Keratinocyte (primary cell): ENCODE data around the gene YDJC. TPM values are rescaled to one million over a fixed set of nuclear protein-coding genes. Genes with fewer than 3 reads are reported as not detected.

Experiments used
- DNase-seq: peaks from one replicate; pipeline ENCODE4 v3.0.0-alpha.2; 2011; ENCODE audit warnings: low read depth, missing footprints, low spot score
- FAIRE-seq: peaks from 2 replicates; lab custom pipeline; 2011; peaks lifted over from hg19 to GRCh38; lab: Jason Lieb, UNC
- H2AFZ ChIP-seq: 2 replicates; pipeline ENCODE4 v1.6.0; 2012; ENCODE audit warnings: low read length, control low read depth, inconsistent platforms; ENCODE audit not compliant: control insufficient read depth
- H3K27ac ChIP-seq: 2 replicates; pipeline ENCODE4 v1.5.1; 2011; ENCODE audit warnings: low read length; ENCODE audit not compliant: control insufficient read depth, insufficient read depth
- H3K27me3 ChIP-seq: 3 replicates; pipeline ENCODE4 v1.6.0; 2011; ENCODE audit warnings: low read length; ENCODE audit not compliant: control insufficient read depth, insufficient read depth; ENCODE audit errors: extremely low read depth
- H3K36me3 ChIP-seq, 2 experiments: 2 replicates in 1 of 2; 3 replicates in 1 of 2; pipeline ENCODE4 v1.5.1; 2011; ENCODE audit warnings: low read length in 2 of 2, mild to moderate bottlenecking in 1 of 2; ENCODE audit not compliant: control insufficient read depth in 2 of 2, insufficient read depth in 2 of 2; ENCODE audit errors: extremely low read depth in 1 of 2
- H3K4me1 ChIP-seq: 3 replicates; pipeline ENCODE4 v1.5.1; 2011; ENCODE audit warnings: low read length; ENCODE audit not compliant: control insufficient read depth, insufficient read depth; ENCODE audit errors: extremely low read depth
- H3K4me2 ChIP-seq: 3 replicates; pipeline ENCODE4 v1.6.0; 2011; ENCODE audit warnings: low read depth, low read length; ENCODE audit not compliant: control insufficient read depth, insufficient read depth; ENCODE audit errors: extremely low read depth
- H3K4me3 ChIP-seq, 3 experiments: fragments of 200-600 bp in 1 of 3; sonication (generic) in 1 of 3; 2 replicates in 2 of 3; 3 replicates in 1 of 3; pipeline ENCODE4 v1.5.1; 2011 to 2016; ENCODE audit warnings: low read length in 3 of 3, mild to moderate bottlenecking in 3 of 3, control low read depth in 2 of 3, inconsistent platforms in 1 of 3, low read depth in 1 of 3, mixed read lengths in 1 of 3, mixed run types in 1 of 3, moderate library complexity in 1 of 3; ENCODE audit not compliant: control insufficient read depth in 2 of 3, insufficient read depth in 2 of 3; ENCODE audit errors: extremely low read depth in 1 of 3
- H3K79me2 ChIP-seq: 2 replicates; pipeline ENCODE4 v1.6.0; 2012; ENCODE audit warnings: low read length; ENCODE audit not compliant: control insufficient read depth, insufficient read depth
- H3K9ac ChIP-seq: 3 replicates; pipeline ENCODE4 v1.6.0; 2011; ENCODE audit warnings: low read length; ENCODE audit not compliant: control insufficient read depth, insufficient read depth; ENCODE audit errors: extremely low read depth
- H3K9me1 ChIP-seq: 3 replicates; pipeline ENCODE4 v1.6.0; 2011; ENCODE audit warnings: low read length; ENCODE audit not compliant: control insufficient read depth, insufficient read depth; ENCODE audit errors: extremely low read depth
- H3K9me3 ChIP-seq: 2 replicates; pipeline ENCODE4 v1.5.1; 2012; ENCODE audit warnings: low read depth, low read length; ENCODE audit not compliant: control insufficient read depth
- H4K20me1 ChIP-seq: 3 replicates; pipeline ENCODE4 v1.6.0; 2011; ENCODE audit warnings: low read length; ENCODE audit not compliant: control insufficient read depth, insufficient read depth; ENCODE audit errors: extremely low read depth
- CTCF ChIP-seq, 3 experiments: IDR thresholded peaks in 1 of 3; conservative IDR thresholded peaks in 1 of 3; optimal IDR thresholded peaks in 1 of 3; 2 replicates in 2 of 3; 3 replicates in 1 of 3; pipeline versions ENCODE3 to v1.5.1; 2011; ENCODE audit warnings: low read length in 3 of 3, mild to moderate bottlenecking in 3 of 3, moderate library complexity in 2 of 3, control low read depth in 1 of 3, inconsistent platforms in 1 of 3; ENCODE audit not compliant: insufficient read depth in 2 of 3; ENCODE audit errors: extremely low read depth in 1 of 3
- EZH2 ChIP-seq: IDR thresholded peaks from one replicate; pipeline ENCODE4 v1.6.1; 2012; ENCODE audit warnings: inconsistent platforms, mild to moderate bottlenecking, low read length, moderate library complexity
- dilution Hi-C: fragments of 300-500 bp; cut with MboI; formaldehyde crosslinking; loops from one replicate; pipeline ENCODE4 v1.7.0; 2020; ENCODE audit warnings: low sequenced_read_pairs; ENCODE audit not compliant: extremely low pct_ligation_motif_present
- polyA plus RNA-seq, 5 experiments: library from polyadenylated mRNA; depleted of rRNA in 3 of 5; stranded (reverse) in 3 of 5; stranded (forward) in 1 of 5; unstranded in 1 of 5; fragments of >200 nt; gene quantifications; 1 replicate in 1 of 5; 2 replicates in 3 of 5; 3 replicates in 1 of 5; pipeline versions ENCODE4 v1.2.1 to v1.2.3, GENCODE V29; 2011 to 2012; ENCODE audit warnings: missing spikeins in 2 of 5, low read depth in 1 of 5, low replicate concordance in 1 of 5

The YDJC gene
- polyA plus RNA-seq, 1 donor (not counting 4 experiments of a cell fraction or from before 2014, with no cell fraction given) = 18.2 TPM

DNA sequence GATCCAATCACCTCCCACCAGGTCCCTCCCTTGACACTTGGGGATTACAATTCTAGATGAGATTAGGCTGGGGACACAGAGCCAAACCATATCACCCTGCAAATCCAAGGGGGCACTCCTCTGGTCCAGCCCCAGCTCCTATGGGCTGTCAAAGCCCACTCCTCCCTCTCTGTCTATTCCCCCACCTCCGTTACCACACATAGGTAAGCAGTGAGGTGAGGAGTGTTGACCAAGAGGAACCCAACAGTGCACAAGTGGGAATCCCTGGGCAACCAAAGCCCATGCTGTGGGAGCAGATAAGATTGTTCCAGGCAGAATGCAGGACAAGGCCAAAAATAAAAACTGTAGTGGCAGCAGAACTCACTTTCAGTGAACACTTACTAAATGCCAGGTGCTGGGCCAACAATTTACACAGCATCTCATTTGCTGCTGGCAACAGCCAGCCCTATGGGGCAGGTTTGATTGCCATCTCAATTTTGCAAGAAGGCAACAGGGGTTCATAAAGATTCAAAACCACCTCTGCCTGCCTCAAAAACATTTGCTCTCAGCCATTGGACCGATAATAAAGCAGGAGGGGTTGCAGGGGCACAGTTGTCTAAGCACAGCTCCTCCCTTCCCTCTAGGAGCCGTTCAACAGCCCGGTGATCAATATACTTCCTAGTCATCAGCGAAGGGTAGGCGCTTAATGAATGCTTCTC, 21.1 kb upstream of the YDJC start:
- Histone ChIP-seq H3K27ac (no peak overlapping the region), H3K4me1 (peaks cover 10% of the 10 kb centered on the region), H3K4me2 (peak overlapping the region; percentile 97), H3K79me2 (peaks cover 5% of the 10 kb centered on the region), H2AFZ (no peak overlapping the region), H3K36me3 (peaks cover 12 to 14% of the 10 kb centered on the region in 2 experiments), H3K9ac (peak overlapping the region; percentile 72), H3K27me3 (no peaks in the 10 kb centered on the region), H4K20me1 (peaks cover 4% of the 10 kb centered on the region), H3K4me3 (peak overlapping the region in 1 of 3 experiments; percentile 80), H3K9me3 (no peaks in the 10 kb centered on the region), H3K9me1 (no peaks in the 10 kb centered on the region)
- DNase-seq (no peak), FAIRE-seq (no peak)
- TF ChIP-seq CTCF (optimal IDR thresholded peaks at IDR 0.05 in 1 of 3, IDR thresholded peaks at IDR 0.05 in 1 of 3, conservative IDR thresholded peaks at IDR 0.05 in 1 of 3; ENCODE audit: extremely low read depth in 1 of 3, insufficient read depth in 2 of 3, low read length in 3 of 3) (no peak), EZH2 (no peak)
- dilution Hi-C loops = no loop called here

GRCh38 chr22:21650280-21650679, 20.5 kb upstream of the YDJC start:
- Histone ChIP-seq H3K27ac (no peak overlapping the region), H3K9ac (no peak overlapping the region), H3K79me2 (peaks cover 5% of the 10 kb centered on the region), H3K4me3 (no peak overlapping the region), H3K9me3 (no peaks in the 10 kb centered on the region), H3K4me2 (no peak overlapping the region), H3K4me1 (peaks cover 10% of the 10 kb centered on the region), H2AFZ (no peak overlapping the region), H3K27me3 (no peaks in the 10 kb centered on the region), H3K36me3 (peaks cover 12 to 14% of the 10 kb centered on the region in 2 experiments), H4K20me1 (peaks cover 4% of the 10 kb centered on the region), H3K9me1 (no peaks in the 10 kb centered on the region)
- no peak for DNase-seq
- dilution Hi-C loops = no loop called here
- FAIRE-seq = no peak
- TF ChIP-seq EZH2 = no peak
- TF ChIP-seq CTCF (optimal IDR thresholded peaks at IDR 0.05 in 1 of 3, IDR thresholded peaks at IDR 0.05 in 1 of 3, conservative IDR thresholded peaks at IDR 0.05 in 1 of 3; ENCODE audit: extremely low read depth in 1 of 3, insufficient read depth in 2 of 3, low read length in 3 of 3) = no peak
